HG02885 (cell line): Measurements from ENCODE around the gene POLH.

ENCODE experiments used
- ATAC-seq: cut with Tn5 transposase; IDR thresholded peaks from one replicate; pipeline ENCODE4 v1.9.1; 2021; ENCODE audit warnings: mild to moderate bottlenecking; ENCODE audit not compliant: unreplicated experiment, poor library complexity

Gene POLH

GRCh38 chr6:43600595-43600994 is 24.6 kb downstream of the POLH start:
- ATAC-seq, result no peak

GRCh38 chr6:43604174-43604573 is 28.2 kb downstream of the POLH start:
- no peak for ATAC-seq

- ATAC-seq, result no peak
Measured at GRCh38 chr6:43606019-43606418, 30.0 kb downstream of the POLH start.

GRCh38 chr6:43608310-43608763 is 32.4 kb downstream of the POLH start:
- no peak for ATAC-seq

- no peak for ATAC-seq
Measured at GRCh38 chr6:43608807-43609206, 32.8 kb downstream of the POLH start.

GRCh38 chr6:43609402-43609801 is 33.4 kb downstream of the POLH start:
- no peak for ATAC-seq

GRCh38 chr6:43610431-43610830 is 34.4 kb downstream of the POLH start:
- no peak for ATAC-seq

- ATAC-seq, result no peak
Measured at GRCh38 chr6:43613721-43614395, 37.9 kb downstream of the POLH start.

GRCh38 chr6:43614396-43614730 is 38.4 kb downstream of the POLH start:
- ATAC-seq, result no peak

GRCh38 chr6:43616725-43617472 is 40.9 kb downstream of the POLH start:
- no peak for ATAC-seq

GRCh38 chr6:43621078-43621835 is 45.3 kb downstream of the POLH start:
- ATAC-seq, result no peak

GRCh38 chr6:43621836-43622180 is 45.8 kb downstream of the POLH start:
- ATAC-seq, result no peak

- no peak for ATAC-seq
Measured at GRCh38 chr6:43622541-43622940, 46.6 kb downstream of the POLH start.

- ATAC-seq, result no peak
Measured at GRCh38 chr6:43623880-43624785, 48.1 kb downstream of the POLH start.

- no peak for ATAC-seq
Measured at GRCh38 chr6:43624786-43625288, 48.9 kb downstream of the POLH start.

GRCh38 chr6:43625393-43625992 is 49.5 kb downstream of the POLH start:
- no peak for ATAC-seq

- no peak for ATAC-seq
Measured at GRCh38 chr6:43627008-43627825, 51.2 kb downstream of the POLH start.

GRCh38 chr6:43628393-43629103 is 52.6 kb downstream of the POLH start:
- no peak for ATAC-seq
